ENCODE measurements around the gene SHROOM3.

- TF ChIP-seq CTCF (IDR thresholded peaks at IDR 0.05) (no peak), RCOR1 (IDR thresholded peaks at IDR 0.05; ENCODE audit: low read depth, low read length) (no peak), POLR2A (IDR thresholded peaks at IDR 0.05; ENCODE audit: low read length) (no peak), NR3C1 (IDR thresholded peaks at IDR 0.05) (no peak), MYC (IDR thresholded peaks at IDR 0.05; ENCODE audit: borderline replicate concordance, low read length) (no peak)
Measured at GRCh38 chr4:76513482-76513881, 78.5 kb downstream of the SHROOM3 start.
